B cell (primary cell): ENCODE data around the gene NUAK1. TPM values are rescaled to one million over a fixed set of nuclear protein-coding genes. Genes with fewer than 3 reads are reported as not detected.

Experiments used
- ATAC-seq: fragments of 200-7000 bp; cut with Tn5 transposase; one replicate; pipeline ENCODE4 v1.10.0; 2021; ENCODE audit warnings: low read depth, mild to moderate bottlenecking, moderate number of reproducible peaks, moderate library complexity
- CTCF ChIA-PET: fragments of 350-600 bp; sonication (Branson Sonifier 250); formaldehyde crosslinking; loops from one replicate; lab custom pipeline; 2021; ENCODE audit warnings: antibody characterized with exemption, inconsistent platforms; lab: Charles Lee
- POLR2A ChIA-PET: fragments of 350-600 bp; sonication (Branson Sonifier 250); formaldehyde crosslinking; loops from one replicate; lab custom pipeline; 2021; ENCODE audit warnings: antibody characterized with exemption; lab: Charles Lee
- DNase-seq: peaks from one replicate; pipeline ENCODE4 v3.0.0; 2013
- H2AFZ ChIP-seq: 2 replicates; pipeline ENCODE4 v1.6.1; 2012; ENCODE audit warnings: mild to moderate bottlenecking, low read depth, low read length; ENCODE audit not compliant: insufficient read depth, poor library complexity, severe bottlenecking
- H3K27ac ChIP-seq, 2 donors: 1 replicate in 1 of 2; 2 replicates in 1 of 2; pipeline ENCODE4 v1.5.1; 2012 to 2013; ENCODE audit warnings: low read length in 2 of 2, mild to moderate bottlenecking in 2 of 2, moderate library complexity in 1 of 2
- H3K27me3 ChIP-seq, 4 experiments: fragments of 200-600 bp in 1 of 4; sonication (generic) in 1 of 4; replicated peaks in 1 of 4; 1 replicate in 2 of 4; 2 replicates in 2 of 4; pipeline versions ENCODE4 v1.6.1 to v1.7.0; 2013 to 2016; ENCODE audit warnings: low read length in 3 of 4, mild to moderate bottlenecking in 2 of 4, mixed read lengths in 1 of 4, moderate library complexity in 1 of 4; ENCODE audit not compliant: insufficient read depth in 4 of 4, control insufficient read depth in 3 of 4; ENCODE audit errors: control extremely low read depth in 1 of 4
- H3K36me3 ChIP-seq, 2 experiments: replicated peaks in 1 of 2; 1 replicate in 1 of 2; 2 replicates in 1 of 2; pipeline versions ENCODE4 v1.6.1 to v1.7.1; 2013; ENCODE audit warnings: low read length in 1 of 2; ENCODE audit not compliant: insufficient read depth in 2 of 2, control insufficient read depth in 1 of 2; ENCODE audit errors: control extremely low read depth in 1 of 2, extremely low read depth in 1 of 2
- H3K4me1 ChIP-seq, 2 donors: fragments of 200-600 bp in 1 of 2; sonication (generic) in 1 of 2; 1 replicate in 1 of 2; 2 replicates in 1 of 2; pipeline versions ENCODE4 v1.5.1 to v1.6.1; 2013 to 2017; ENCODE audit warnings: low read length in 2 of 2; ENCODE audit not compliant: control insufficient read depth in 2 of 2, insufficient read depth in 2 of 2
- H3K4me2 ChIP-seq: replicated peaks from 2 replicates; pipeline ENCODE3; 2012; ENCODE audit warnings: mild to moderate bottlenecking, low read depth, low read length; ENCODE audit not compliant: poor library complexity, severe bottlenecking
- H3K4me3 ChIP-seq, 5 experiments: fragments of 200-600 bp in 1 of 5; sonication (generic) in 1 of 5; 1 replicate in 3 of 5; 2 replicates in 2 of 5; pipeline versions ENCODE4 v1.5.1 to v1.7.0; 2011 to 2016; ENCODE audit warnings: low read length in 4 of 5, mild to moderate bottlenecking in 4 of 5, low read depth in 2 of 5, control low read depth in 1 of 5, moderate library complexity in 1 of 5; ENCODE audit not compliant: insufficient read depth in 1 of 5; ENCODE audit errors: control extremely low read depth in 1 of 5, extremely low read depth in 1 of 5
- H3K79me2 ChIP-seq: fragments of 200-600 bp; sonication (generic); one replicate; pipeline ENCODE4 v1.6.0; 2016; ENCODE audit warnings: low read length; ENCODE audit not compliant: control insufficient read depth, insufficient read depth
- H3K9ac ChIP-seq: fragments of 200-600 bp; sonication (generic); 2 replicates; pipeline ENCODE4 v1.6.1; 2017; ENCODE audit warnings: mild to moderate bottlenecking, low read length, moderate library complexity
- H3K9me3 ChIP-seq, 3 donors: one replicate each; pipeline versions ENCODE4 v1.6.1 to v1.7.1; 2013; ENCODE audit warnings: low read length in 2 of 3; ENCODE audit not compliant: control insufficient read depth in 2 of 3, insufficient read depth in 1 of 3; ENCODE audit errors: control extremely low read depth in 1 of 3
- H4K20me1 ChIP-seq: 2 replicates; pipeline ENCODE4 v1.6.0; 2012; ENCODE audit warnings: mild to moderate bottlenecking, low read length; ENCODE audit not compliant: insufficient read depth, control insufficient read depth, poor library complexity, severe bottlenecking
- H3K27ac Mint-ChIP-seq: one replicate; pipeline ENCODE4 v1.8.0; 2021; ENCODE audit warnings: mixed read lengths
- H3K27me3 Mint-ChIP-seq: one replicate; pipeline ENCODE4 v1.8.0; 2021; ENCODE audit warnings: mixed read lengths
- H3K4me1 Mint-ChIP-seq: one replicate; pipeline ENCODE4 v1.8.0; 2021; ENCODE audit warnings: mixed read lengths
- H3K4me3 Mint-ChIP-seq: one replicate; pipeline ENCODE4 v1.8.0; 2021; ENCODE audit warnings: mixed read lengths
- H3K9me3 Mint-ChIP-seq: one replicate; pipeline ENCODE4 v1.8.0; 2022; ENCODE audit warnings: mixed read lengths; ENCODE audit not compliant: insufficient read depth
- CTCF ChIP-seq: fragments of 200-600 bp; IDR thresholded peaks from one replicate; pipeline ENCODE4 v1.8.0; 2022; ENCODE audit warnings: antibody characterized with exemption, mild to moderate bottlenecking
- EZH2 ChIP-seq: IDR thresholded peaks from 2 replicates; pipeline ENCODE4 v1.6.1; 2012; ENCODE audit warnings: borderline replicate concordance, low read depth, mild to moderate bottlenecking, moderate library complexity, low read length; ENCODE audit not compliant: insufficient read depth, poor library complexity, severe bottlenecking
- WGBS: methylation state at CpG from one replicate; pipeline ENCODE4 v1.1.5; 2013; ENCODE audit warnings: missing lambda C conversion rate; ENCODE audit not compliant: insufficient coverage; 5-methylcytosine and 5-hydroxymethylcytosine counted together
- intact Hi-C: fragments of 100-400 bp; cut with micrococcal nuclease; formaldehyde crosslinking; loops from one replicate; pipeline ENCODE4 v1.10.0; 2022
- polyA plus RNA-seq: library from polyadenylated mRNA; depleted of rRNA; stranded (reverse); fragments of >200 nt; gene quantifications from 2 replicates; pipeline ENCODE4 v1.2.3, GENCODE V29; 2012
- total RNA-seq, 2 donors: library from RNA; stranded (reverse); fragments of 120-200 nt in 1 of 2; gene quantifications; 1 replicate in 1 of 2; 2 replicates in 1 of 2; pipeline versions ENCODE4 v1.2.3 to v1.2.4, GENCODE V29; 2013 to 2022

NUAK1 gene
- total and polyA plus RNA-seq, 2 donors (not counting 1 experiment from before 2014, with no cell fraction given) = not detected

- no peaks in the 10 kb centered on the region for H4K20me1 ChIP-seq
- intact Hi-C loops = no loop called here
- POLR2A ChIA-PET = no interaction called here
- no peak overlapping the region for H3K9ac ChIP-seq
- peaks cover 33% of the 10 kb centered on the region for H3K27me3 Mint-ChIP-seq
- no peak overlapping the region for H3K27ac Mint-ChIP-seq
- no peak overlapping the region for H3K4me3 Mint-ChIP-seq
- no peaks in the 10 kb centered on the region for H3K9me3 Mint-ChIP-seq
- DNase-seq = no peak
- no peak overlapping the region for H3K4me2 ChIP-seq
- no peak overlapping the region for H2AFZ ChIP-seq
- WGBS = 83% methylated on average over 11 of the region's 15 CpGs
- H3K36me3 ChIP-seq = no peaks in the 10 kb centered on the region
- H3K9me3 ChIP-seq = peaks cover 0 to 12% (median 0%) of the 10 kb centered on the region in 3 donors
- no peak for TF ChIP-seq EZH2
- TF ChIP-seq CTCF = no peak
- CTCF ChIA-PET = no interaction called here
- H3K79me2 ChIP-seq = no peaks in the 10 kb centered on the region
- peaks cover 0 to 21% (median 4%) of the 10 kb centered on the region in 4 experiments for H3K27me3 ChIP-seq
- no peaks in the 10 kb centered on the region for H3K4me1 Mint-ChIP-seq
- no peak for ATAC-seq
- H3K27ac ChIP-seq = no peak overlapping the region
- H3K4me1 ChIP-seq = no peaks in the 10 kb centered on the region
- no peak overlapping the region for H3K4me3 ChIP-seq
Observed at GRCh38 chr12:106082216-106083175, 56.3 kb downstream of the NUAK1 start.

GRCh38 chr12:106081606-106082005, 57.1 kb downstream of the NUAK1 start:
- Histone ChIP-seq H3K27ac (no peak overlapping the region), H2AFZ (no peak overlapping the region), H4K20me1 (no peaks in the 10 kb centered on the region), H3K9me3 (peaks cover 0 to 8% (median 0%) of the 10 kb centered on the region in 3 donors), H3K4me3 (no peak overlapping the region), H3K27me3 (peaks cover 0 to 21% (median 4%) of the 10 kb centered on the region in 4 experiments), H3K79me2 (no peaks in the 10 kb centered on the region), H3K4me2 (no peak overlapping the region), H3K36me3 (no peaks in the 10 kb centered on the region), H3K9ac (no peak overlapping the region), H3K4me1 (no peaks in the 10 kb centered on the region)
- ATAC-seq (no peak), DNase-seq (no peak)
- intact Hi-C loops = no loop called here
- TF ChIP-seq EZH2 (no peak), CTCF (no peak)
- Mint-ChIP-seq H3K4me1 (no peaks in the 10 kb centered on the region), H3K4me3 (no peak overlapping the region), H3K27me3 (peaks cover 33% of the 10 kb centered on the region), H3K9me3 (no peaks in the 10 kb centered on the region), H3K27ac (no peak overlapping the region)
- ChIA-PET POLR2A (no interaction called here), CTCF (no interaction called here)
